Esophagus muscularis mucosa (tissue), 4 donors: ENCODE results near the gene BCHE.

ENCODE experiments used
- CTCF ChIP-seq, 3 experiments: fragments of 200-600 bp in 2 of 3; fragments of 450-650 bp in 1 of 3; sonication (generic) in 2 of 3; IDR thresholded peaks; one replicate each; pipeline ENCODE4 v1.5.1; 2017 to 2019; ENCODE audit warnings: antibody characterized with exemption in 3 of 3, mild to moderate bottlenecking in 2 of 3, moderate library complexity in 1 of 3
- EP300 ChIP-seq: sonication (generic); formaldehyde crosslinking; IDR thresholded peaks from one replicate; pipeline ENCODE4 v1.6.1; 2017; ENCODE audit warnings: antibody characterized with exemption
- POLR2A ChIP-seq: fragments of 450-650 bp; IDR thresholded peaks from one replicate; pipeline ENCODE4 v1.6.1; 2017; ENCODE audit warnings: antibody characterized with exemption, moderate library complexity, mild to moderate bottlenecking, low read depth
- POLR2AphosphoS5 ChIP-seq, 2 donors: sonication (generic); formaldehyde crosslinking; IDR thresholded peaks; one replicate each; pipeline ENCODE4 v1.6.1; 2017; ENCODE audit warnings: antibody characterized with exemption in 2 of 2

- TF ChIP-seq CTCF (IDR thresholded peaks at IDR 0.05) (no peak), POLR2A (no peak), EP300 (no peak), POLR2AphosphoS5 (IDR thresholded peaks at IDR 0.05) (no peak)
Observed at GRCh38 chr3:165883117-165883516, 45.9 kb upstream of the BCHE start.
